ENCODE measurements around the gene RAB28. TPM values are rescaled to one million over a fixed set of nuclear protein-coding genes. Genes with fewer than 3 reads are reported as not detected.
A peak's percentile ranks its signal among the peaks of the same experiment; 100 is the strongest.

The RAB28 gene
- total and polyA plus RNA-seq, 9 of the 15 experiments (the other 6 are each of a cell fraction or from before 2014, with no cell fraction given), result 6.7 to 40.4 (median 23.0) TPM

GRCh38 chr4:13504374-13504773, 20.2 kb upstream of the RAB28 start (continued):
- no peak for TF ChIP-seq TFAP4 (CRISPR knock-in tag; IDR thresholded peaks at IDR 0.05; ENCODE audit: borderline replicate concordance)
- TF ChIP-seq TFAM (CRISPR knock-in tag; conservative IDR thresholded peaks at IDR 0.05), result no peak
- no peak for TF ChIP-seq NFATC3 (IDR thresholded peaks at IDR 0.05)
- no peak for TF ChIP-seq CEBPG (CRISPR knock-in tag; IDR thresholded peaks at IDR 0.05)
- TF ChIP-seq CEBPG (tag; conservative IDR thresholded peaks at IDR 0.05 in 1 of 2, IDR thresholded peaks at IDR 0.05 in 1 of 2), result peak; percentile 15 to 76; a peak in 2 of 4 replicates

- WGBS (ENCODE audit: insufficient coverage, low coverage, missing lambda C conversion rate), result 0% methylated on average over 1 of the region's 1 CpG
- DNase-seq (ENCODE audit: extremely low read depth in 1 of 4, low spot score in 3 of 4) (no peak), ATAC-seq (no peak), FAIRE-seq (no peak)
- Histone ChIP-seq H3K27ac (ENCODE audit: extremely low read depth, low read depth, low read length) (no peak overlapping the region), H3K79me2 (ENCODE audit: control insufficient read depth, insufficient read depth, low read length) (no peaks in the 10 kb centered on the region), H2AFZ (ENCODE audit: low read depth, low read length) (no peak overlapping the region), H3K4me1 (replicated peaks in 1 of 2; ENCODE audit: control insufficient read depth in 2 of 2, insufficient read depth in 2 of 2, low read length in 2 of 2) (no peaks in the 10 kb centered on the region; a peak in 1 of 5 replicates), H3K4me3 (no peak overlapping the region), H3K27me3 (ENCODE audit: control insufficient read depth in 2 of 2, insufficient read depth in 2 of 2, low read length in 2 of 2) (peaks cover 0 to 4% of the 10 kb centered on the region in 2 experiments), H3K9me3 (replicated peaks; ENCODE audit: control insufficient read depth, insufficient read depth, low read depth, low read length) (no peaks in the 10 kb centered on the region), H4K20me1 (replicated peaks; ENCODE audit: control insufficient read depth, insufficient read depth, low read length) (no peaks in the 10 kb centered on the region), H3K9me1 (ENCODE audit: control insufficient read depth, insufficient read depth, low read length) (no peaks in the 10 kb centered on the region), H3K9ac (ENCODE audit: insufficient read depth in 1 of 2, low read depth in 2 of 2, low read length in 2 of 2) (no peak overlapping the region), H3K4me2 (ENCODE audit: insufficient read depth, low read length) (no peak overlapping the region), H3K36me3 (ENCODE audit: control insufficient read depth, insufficient read depth, low read length) (no peaks in the 10 kb centered on the region)
- in situ Hi-C loops (cut with MboI), result no loop called here
- TF ChIP-seq ZNF175 (CRISPR knock-in tag; IDR thresholded peaks at IDR 0.05; ENCODE audit: low read depth), result no peak
- peak; percentile 49 for TF ChIP-seq ZNF316 (IDR thresholded peaks at IDR 0.05)
- 0 out of 2 replicates have a peak, but pooled peaks have one; percentile 33 for TF ChIP-seq C11orf30 (IDR thresholded peaks at IDR 0.05; ENCODE audit: low read depth)
- no peak for TF ChIP-seq HMGN3 (IDR thresholded peaks at IDR 0.05; ENCODE audit: borderline replicate concordance, extremely low read depth, insufficient read length, low read depth, low read length)
- no peak for TF ChIP-seq ZNF239 (CRISPR knock-in tag; IDR thresholded peaks at IDR 0.05)
- no peak for TF ChIP-seq SNRNP70 (optimal IDR thresholded peaks at IDR 0.05; ENCODE audit: low read depth, low read length)
- TF ChIP-seq KLF1 (tag; IDR thresholded peaks at IDR 0.05), result no peak
- CTCF ChIA-PET (ENCODE audit: low intra/inter-chr PET ratio), result no interaction called here
- intact Hi-C loops (cut with micrococcal nuclease), result no loop called here
- no TSS peak for BruUV-seq (replicated peaks)
- POLR2A ChIA-PET, result no interaction called here
Observed at GRCh38 chr4:13498469-13498868, 14.3 kb upstream of the RAB28 start.
